AG09319 (cell line): Measurements from ENCODE around the gene ELP4.

ENCODE experiments used
- DNase-seq: peaks from one replicate; pipeline ENCODE4 v3.0.0-alpha.2; 2010; ENCODE audit warnings: low read depth; ENCODE audit errors: extremely low read depth
- CTCF ChIP-seq: IDR thresholded peaks from 2 replicates; pipeline ENCODE4 v1.5.1; 2011; ENCODE audit warnings: low read depth, mild to moderate bottlenecking, inconsistent platforms, low read length, moderate library complexity

ELP4 gene

DNA sequence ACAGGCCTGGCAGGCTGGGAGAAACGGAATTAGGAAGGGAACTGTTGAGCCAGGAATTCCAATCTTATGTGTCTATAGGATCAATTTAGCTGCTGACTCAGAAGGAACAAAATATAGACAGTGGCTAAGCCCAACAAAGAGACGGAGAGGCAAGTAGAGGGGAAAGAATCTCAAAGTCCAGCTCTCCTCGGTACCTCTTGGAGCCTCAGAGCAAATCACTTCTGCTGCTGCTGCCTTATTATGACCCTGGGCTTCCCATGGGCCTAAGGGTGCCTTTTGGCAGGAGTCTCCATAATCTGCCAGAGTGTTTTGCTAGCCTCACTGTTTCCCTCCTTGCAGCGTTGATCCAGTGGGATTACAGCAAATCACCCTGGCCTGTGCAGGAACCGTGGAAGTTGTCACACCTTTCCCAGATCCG is 269.8 kb downstream of the ELP4 start:
- TF ChIP-seq CTCF: no peak
- no peak for DNase-seq

GRCh38 chr11:31780078-31780477 is 270.5 kb downstream of the ELP4 start:
- no peak for TF ChIP-seq CTCF
- no peak for DNase-seq

GRCh38 chr11:31780480-31780971 is 271.0 kb downstream of the ELP4 start:
- no peak for DNase-seq
- no peak for TF ChIP-seq CTCF

- no peak for DNase-seq
- TF ChIP-seq CTCF: no peak
These were observed 272.7 kb downstream of the ELP4 start for GRCh38 chr11:31782257-31782656.

DNA sequence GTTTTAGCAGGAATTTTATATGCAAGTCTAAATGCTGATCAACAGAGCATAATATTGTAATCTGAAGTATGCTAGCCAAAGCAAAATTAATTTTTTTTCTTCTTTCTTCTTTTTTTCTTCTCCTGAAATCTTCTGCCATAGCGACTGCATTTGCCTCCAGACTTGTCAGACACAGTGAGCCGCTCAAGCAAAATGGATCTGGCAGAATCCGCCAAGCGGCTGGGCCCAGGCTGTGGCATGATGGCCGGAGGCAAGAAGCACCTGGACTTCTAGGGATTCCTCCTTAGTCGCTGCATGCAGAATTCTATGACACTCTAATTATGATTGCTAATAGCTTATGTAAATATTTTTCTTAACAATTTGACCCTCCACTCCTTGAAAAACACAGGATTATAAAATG is 273.7 kb downstream of the ELP4 start:
- no peak for DNase-seq
- no peak for TF ChIP-seq CTCF

DNA sequence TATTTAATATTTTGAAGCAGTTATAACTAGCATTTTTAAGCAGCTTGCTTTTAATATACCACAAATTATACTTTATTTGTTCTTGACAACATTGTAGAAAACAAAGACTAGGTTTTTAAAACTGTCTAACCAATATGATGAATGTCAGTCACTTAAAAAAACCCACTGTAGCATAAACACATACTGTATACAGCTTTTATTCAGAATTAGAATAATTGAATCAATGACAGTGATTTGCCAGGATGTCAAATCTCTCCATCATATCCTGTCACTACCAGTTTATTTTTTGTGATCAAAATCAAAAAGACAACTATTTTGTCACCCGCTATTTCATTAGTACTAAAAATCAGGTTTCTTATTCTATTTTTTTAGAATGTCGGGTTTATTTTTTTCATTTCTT is 275.0 kb downstream of the ELP4 start:
- DNase-seq: no peak
- no peak for TF ChIP-seq CTCF

GRCh38 chr11:31786996-31787685 is 277.6 kb downstream of the ELP4 start:
- DNase-seq: no peak
- TF ChIP-seq CTCF: no peak
